H1 (cell line): ENCODE results near the gene CHD3. TPM values are rescaled to one million over a fixed set of nuclear protein-coding genes. Genes with fewer than 3 reads are reported as not detected.

Source experiments
- CTCF ChIA-PET: fragments of 300-600 bp; sonication (Branson Sonifier 250); formaldehyde crosslinking; loops from one replicate; lab custom pipeline; 2021; ENCODE audit not compliant: partially characterized antibody; lab: Charles Lee
- POLR2A ChIA-PET: fragments of 300-600 bp; sonication (Branson Sonifier 250); formaldehyde crosslinking; loops from one replicate; lab custom pipeline; 2021; ENCODE audit warnings: inconsistent platforms; ENCODE audit not compliant: partially characterized antibody; lab: Charles Lee
- DNase-seq, 2 experiments: peaks; one replicate each; pipeline versions ENCODE4 v3.0.0 to v3.0.0-alpha.2; 2010 to 2022; ENCODE audit warnings: low spot score in 2 of 2, low read depth in 1 of 2, mixed read lengths in 1 of 2
- FAIRE-seq: peaks from 2 replicates; lab custom pipeline; 2011; peaks lifted over from hg19 to GRCh38; lab: Jason Lieb, UNC
- H2AFZ ChIP-seq: 2 replicates; pipeline ENCODE4 v1.8.1; 2012; ENCODE audit warnings: low read length, inconsistent platforms
- H2AK5ac ChIP-seq: 2 replicates; pipeline ENCODE4 v1.6.1; 2013; ENCODE audit warnings: low read depth, low read length
- H2BK120ac ChIP-seq: replicated peaks from 2 replicates; pipeline ENCODE3; 2013; ENCODE audit warnings: low read depth, low read length, inconsistent platforms
- H2BK12ac ChIP-seq: 2 replicates; pipeline ENCODE4 v1.6.1; 2013; ENCODE audit warnings: low read depth, low read length
- H2BK15ac ChIP-seq: 2 replicates; pipeline ENCODE4 v1.6.1; 2013; ENCODE audit warnings: low read length
- H2BK20ac ChIP-seq: 2 replicates; pipeline ENCODE4 v1.6.1; 2013; ENCODE audit warnings: low read length
- H2BK5ac ChIP-seq: 2 replicates; pipeline ENCODE4 v1.6.1; 2013; ENCODE audit warnings: low read depth, low read length
- H3K14ac ChIP-seq: 2 replicates; pipeline ENCODE4 v1.6.1; 2013; ENCODE audit warnings: inconsistent platforms; ENCODE audit not compliant: insufficient read length
- H3K18ac ChIP-seq: 2 replicates; pipeline ENCODE4 v1.6.1; 2013; ENCODE audit warnings: low read length; ENCODE audit errors: extremely low read depth
- H3K23ac ChIP-seq: 2 replicates; pipeline ENCODE4 v1.6.1; 2013; ENCODE audit warnings: inconsistent platforms; ENCODE audit not compliant: insufficient read length
- H3K23me2 ChIP-seq: 2 replicates; pipeline ENCODE4 v1.6.1; 2013; ENCODE audit warnings: low read depth, low read length
- H3K27ac ChIP-seq: 2 replicates; pipeline ENCODE4 v1.6.1; 2011; ENCODE audit warnings: low read depth, low read length, inconsistent platforms
- H3K27me3 ChIP-seq, 4 experiments: replicated peaks in 1 of 4; 1 replicate in 1 of 4; 2 replicates in 3 of 4; pipeline versions ENCODE4 v1.6.1 to v1.8.1; 2011 to 2013; ENCODE audit warnings: low read length in 3 of 4, mild to moderate bottlenecking in 3 of 4, inconsistent platforms in 2 of 4, mixed read lengths in 2 of 4, moderate library complexity in 1 of 4; ENCODE audit not compliant: control insufficient read depth in 3 of 4, insufficient read depth in 3 of 4; ENCODE audit errors: extremely low read depth in 1 of 4
- H3K36me3 ChIP-seq, 4 experiments: 2 replicates each; pipeline versions ENCODE4 v1.6.1 to v1.8.1; 2011 to 2013; ENCODE audit warnings: mild to moderate bottlenecking in 4 of 4, low read length in 3 of 4, moderate library complexity in 2 of 4, control low read depth in 1 of 4, inconsistent platforms in 1 of 4; ENCODE audit not compliant: insufficient read depth in 4 of 4, control insufficient read depth in 2 of 4
- H3K4ac ChIP-seq: replicated peaks from 2 replicates; pipeline ENCODE3; 2013; ENCODE audit warnings: low read length, low read depth, mixed read lengths, inconsistent platforms; ENCODE audit not compliant: insufficient read length
- H3K4me1 ChIP-seq, 4 experiments: replicated peaks in 1 of 4; 1 replicate in 1 of 4; 2 replicates in 3 of 4; pipeline versions ENCODE4 v1.6.1 to v1.8.1; 2011 to 2013; ENCODE audit warnings: low read length in 3 of 4, inconsistent platforms in 2 of 4, mixed read lengths in 1 of 4; ENCODE audit not compliant: insufficient read depth in 4 of 4, control insufficient read depth in 3 of 4
- H3K4me2 ChIP-seq, 2 experiments: 2 replicates each; pipeline versions ENCODE4 v1.6.1 to v1.8.1; 2011 to 2013; ENCODE audit warnings: low read depth in 2 of 2, low read length in 2 of 2, control low read depth in 1 of 2, inconsistent platforms in 1 of 2, mild to moderate bottlenecking in 1 of 2; ENCODE audit not compliant: insufficient read depth in 1 of 2
- H3K4me3 ChIP-seq, 4 experiments: fragments of 200-600, 300-600 bp in 1 of 4; sonication (generic), shearing (Covaris generic), sonication (Bioruptor Twin) in 1 of 4; 2 replicates each; pipeline versions ENCODE4 v1.5.1 to v1.8.1; 2011 to 2016; ENCODE audit warnings: low read length in 4 of 4, low read depth in 3 of 4, control low read depth in 2 of 4, inconsistent platforms in 2 of 4, mild to moderate bottlenecking in 2 of 4, mixed read lengths in 1 of 4, moderate library complexity in 1 of 4; ENCODE audit not compliant: insufficient read depth in 2 of 4; ENCODE audit errors: extremely low read depth in 1 of 4
- H3K56ac ChIP-seq: replicated peaks from 2 replicates; pipeline ENCODE3; 2013; ENCODE audit warnings: low read depth, mild to moderate bottlenecking, mixed read lengths, low read length, inconsistent platforms; ENCODE audit not compliant: insufficient read length
- H3K79me1 ChIP-seq: 2 replicates; pipeline ENCODE4 v1.6.1; 2013; ENCODE audit warnings: low read depth, low read length, control low read depth
- H3K79me2 ChIP-seq, 2 experiments: 2 replicates each; pipeline versions ENCODE4 v1.6.1 to v1.8.1; 2012 to 2013; ENCODE audit warnings: low read length in 2 of 2, mild to moderate bottlenecking in 2 of 2, inconsistent platforms in 1 of 2; ENCODE audit not compliant: insufficient read depth in 2 of 2, control insufficient read depth in 1 of 2
- H3K9ac ChIP-seq, 4 experiments: replicated peaks in 1 of 4; 1 replicate in 1 of 4; 2 replicates in 3 of 4; pipeline versions ENCODE4 v1.6.1 to v1.8.1; 2011 to 2013; ENCODE audit warnings: low read depth in 3 of 4, low read length in 3 of 4, control low read depth in 2 of 4, mild to moderate bottlenecking in 2 of 4, moderate library complexity in 2 of 4, inconsistent platforms in 1 of 4; ENCODE audit errors: extremely low read depth in 1 of 4
- H3K9me3 ChIP-seq, 2 experiments: 2 replicates each; pipeline versions ENCODE4 v1.6.1 to v1.8.1; 2012 to 2013; ENCODE audit warnings: mild to moderate bottlenecking in 2 of 2, moderate library complexity in 2 of 2, control low read depth in 1 of 2, inconsistent platforms in 1 of 2, low read depth in 1 of 2, low read length in 1 of 2, mixed read lengths in 1 of 2; ENCODE audit not compliant: insufficient read depth in 2 of 2
- H4K20me1 ChIP-seq, 2 experiments: replicated peaks in 1 of 2; 2 replicates each; pipeline versions ENCODE3 to v1.8.1; 2011 to 2013; ENCODE audit warnings: inconsistent platforms in 2 of 2, low read length in 2 of 2, mild to moderate bottlenecking in 1 of 2; ENCODE audit not compliant: insufficient read depth in 2 of 2, control insufficient read depth in 1 of 2
- H4K5ac ChIP-seq: 2 replicates; pipeline ENCODE4 v1.6.1; 2013; ENCODE audit warnings: low read length, low read depth, mixed read lengths, inconsistent platforms; ENCODE audit not compliant: insufficient read length
- H4K8ac ChIP-seq: 2 replicates; pipeline ENCODE4 v1.8.0; 2013; ENCODE audit warnings: mild to moderate bottlenecking, moderate library complexity, low read length, inconsistent platforms; ENCODE audit not compliant: insufficient read depth; ENCODE audit errors: extremely low read depth
- H4K91ac ChIP-seq: replicated peaks from 2 replicates; pipeline ENCODE3; 2013; ENCODE audit warnings: low read length, mixed read lengths, inconsistent platforms; ENCODE audit not compliant: insufficient read length
- ASH2L ChIP-seq: fragments of 200-600, 300-600 bp; sonication (generic); IDR thresholded peaks from one replicate; pipeline ENCODE4 v1.7.1; 2017; ENCODE audit warnings: low read length
- CHD1 ChIP-seq: IDR thresholded peaks from 2 replicates; pipeline ENCODE4 v1.6.1; 2012; ENCODE audit warnings: low read depth, low read length, improper control_type of control experiment
- CHD2 ChIP-seq: IDR thresholded peaks from 2 replicates; pipeline ENCODE4 v1.6.1; 2012; ENCODE audit warnings: low read length, improper control_type of control experiment
- EP300 ChIP-seq, 2 experiments: IDR thresholded peaks; 1 replicate in 1 of 2; 2 replicates in 1 of 2; pipeline ENCODE4 v1.6.1; 2011 to 2012; ENCODE audit warnings: low read depth in 2 of 2, low read length in 2 of 2, mild to moderate bottlenecking in 2 of 2, borderline replicate concordance in 1 of 2, inconsistent platforms in 1 of 2, moderate library complexity in 1 of 2
- FOSL1 ChIP-seq: IDR thresholded peaks from 2 replicates; pipeline ENCODE4 v1.6.1; 2011; ENCODE audit warnings: mild to moderate bottlenecking, low read depth, low read length, moderate library complexity; ENCODE audit not compliant: insufficient read depth
- JUN ChIP-seq: IDR thresholded peaks from 2 replicates; pipeline ENCODE4 v1.6.1; 2011; ENCODE audit warnings: low read depth, mild to moderate bottlenecking, improper control_type of control experiment, low read length
- KDM1A ChIP-seq: fragments of 200-600, 300-600 bp; sonication (generic); IDR thresholded peaks from 2 replicates; pipeline ENCODE4 v1.7.1; 2016; ENCODE audit warnings: mild to moderate bottlenecking, low read length, borderline replicate concordance
- MAFK ChIP-seq: IDR thresholded peaks from 2 replicates; pipeline ENCODE4 v1.6.1; 2012; ENCODE audit warnings: low read depth, mild to moderate bottlenecking, improper control_type of control experiment, low read length
- SIX5 ChIP-seq: IDR thresholded peaks from 2 replicates; pipeline ENCODE4 v1.6.1; 2011; ENCODE audit warnings: mild to moderate bottlenecking, low read depth, low read length
- TBP ChIP-seq: IDR thresholded peaks from 2 replicates; pipeline ENCODE4 v1.6.1; 2011; ENCODE audit warnings: low read depth, low read length, improper control_type of control experiment
- WGBS, 2 experiments: shearing (Covaris generic) in 1 of 2; methylation state at CpG; one replicate each; pipeline versions ENCODE4 v1.1.6 to v1.1.7; 2013 to 2015; ENCODE audit warnings: low lambda C conversion rate in 2 of 2, mixed read lengths in 2 of 2, inconsistent platforms in 1 of 2, low coverage in 1 of 2, missing lambda C conversion rate in 1 of 2; ENCODE audit not compliant: insufficient replicate concordance in 2 of 2, insufficient coverage in 1 of 2, insufficient read length in 1 of 2; ENCODE audit errors: extremely low coverage in 1 of 2, missing lambda C conversion rate in 1 of 2; 5-methylcytosine and 5-hydroxymethylcytosine counted together
- long read RNA-seq, 2 experiments: library from RNA in 1 of 2; library from capped mRNA in 1 of 2; stranded (forward); transcript quantifications; one replicate each; pipeline ENCODE4 v2.0.0, GENCODE V29; 2021; ENCODE audit warnings: inconsistent platforms in 1 of 2
- polyA minus RNA-seq, 3 experiments: library from RNA; depleted of rRNA, polyadenylated mRNA; stranded (reverse); fragments of >200 nt; gene quantifications; 1 replicate in 2 of 3; 2 replicates in 1 of 3; pipeline ENCODE4 v1.2.3, GENCODE V29; 2011
- polyA plus RNA-seq, 7 experiments: library from polyadenylated mRNA; depleted of rRNA in 3 of 7; stranded (reverse) in 5 of 7; unstranded in 2 of 7; fragments of >200 nt in 5 of 7; fragments of 200-250 nt in 2 of 7; gene quantifications; 1 replicate in 5 of 7; 2 replicates in 1 of 7; 4 replicates in 1 of 7; pipeline versions ENCODE4 v1.2.1 to v1.2.3, GENCODE V29; 2011 to 2013; ENCODE audit warnings: missing spikeins in 2 of 7, mixed read lengths in 2 of 7
- total RNA-seq: library from RNA; stranded (reverse); fragmentation: NEBNext Ultra II Directional; extraction: Animal tissue kit (Norgen Biotek cat#: 25700); gene quantifications from 2 replicates; pipeline ENCODE4 v1.2.1, GENCODE V29; 2021

The CHD3 gene
- total RNA-seq, result 12.9 and 14.2 TPM in 2 replicates
- polyA plus RNA-seq (2011; rRNA removed), result 12.3 and 18.3 TPM in 2 replicates
- polyA plus RNA-seq (2011; cell fraction: cytosol; rRNA removed), result 12.4 TPM
- polyA plus RNA-seq (2011; cell fraction: nucleus; rRNA removed), result 45.8 TPM
- 20.4 to 31.7 TPM (median 27.8 TPM) in 4 replicates for polyA plus RNA-seq (2012, experiment 1 of 2)
- polyA plus RNA-seq (2012, experiment 2 of 2), result 4.9 TPM
- polyA plus RNA-seq (2013, experiment 1 of 2), result 12.0 TPM
- 11.8 TPM for polyA plus RNA-seq (2013, experiment 2 of 2)
- 17.4 and 27.2 TPM in 2 replicates for polyA minus RNA-seq (2011; rRNA and poly(A)+ RNA removed)
- 16.4 TPM for polyA minus RNA-seq (2011; cell fraction: cytosol; rRNA and poly(A)+ RNA removed)
- polyA minus RNA-seq (2011; cell fraction: nucleus; rRNA and poly(A)+ RNA removed), result 16.2 TPM
- long read RNA-seq, experiment 1, partial matches to known transcripts, result 3 of 9 reads
- long read RNA-seq, experiment 1, other reads (novel, unspliced or antisense), result 6 of 9 reads
- long read RNA-seq, experiment 2, result 0 reads

DNA sequence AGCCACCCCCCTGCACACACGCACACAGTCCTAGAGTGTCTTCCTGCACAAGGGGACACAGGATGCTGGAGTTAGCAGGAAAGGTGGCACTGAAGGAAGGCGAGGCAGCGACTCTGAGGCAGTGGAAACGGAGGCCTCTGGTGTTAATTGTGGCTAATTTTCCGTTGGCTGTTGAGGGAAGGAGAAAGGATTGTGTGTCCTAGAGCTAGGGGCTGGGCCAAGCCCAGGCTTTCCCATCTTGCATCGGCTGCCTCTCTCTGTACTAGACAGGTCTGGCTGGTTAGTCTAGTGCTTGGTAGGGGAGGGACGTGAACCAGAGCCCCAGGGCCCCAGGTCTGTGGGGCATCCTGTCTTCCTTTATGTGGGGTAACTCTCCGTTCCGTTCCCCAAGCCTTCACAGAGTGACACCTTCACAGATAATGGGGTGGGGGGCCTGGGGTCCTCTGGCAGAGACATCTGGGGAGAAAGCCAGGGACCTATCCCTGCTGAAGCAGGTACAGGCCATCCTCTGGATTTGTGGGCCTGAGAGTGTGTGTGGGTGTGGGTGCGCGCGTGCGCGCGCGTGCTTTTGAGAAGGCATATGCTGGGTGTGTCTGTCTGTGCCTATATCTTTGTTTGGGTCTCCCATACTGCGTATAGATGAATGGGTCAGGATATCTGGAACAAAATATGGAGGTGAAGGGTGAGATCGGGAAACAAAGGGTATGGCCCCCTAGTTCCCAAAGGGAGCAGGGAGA, at the start of gene CHD3:
Gene CHD3, plus strand, starts transcription at position 606 of the 737 bp plus-strand sequence. CDS start 212 bp downstream, outside the sequence.
- H3K4me2 ChIP-seq, result peak within 1 kb of the TSS; percentile 82 to 100
- no peaks in the 10 kb centered on the region for H3K79me1 ChIP-seq
- H4K20me1 ChIP-seq, result no peaks in the 10 kb centered on the region
- DNase-seq, result no peak
- POLR2A ChIA-PET, result no interaction called here
- no peak within 1 kb of the TSS for H2BK120ac ChIP-seq
- peak within 1 kb of the TSS; percentile 87 for H2AFZ ChIP-seq
- FAIRE-seq, result no peak
- WGBS, 2 experiments, result 76% methylated on average over 18 of the region's 18 CpGs; no CpG with 5 or more reads in 1 of the 2 experiments
- CTCF ChIA-PET, result interaction anchor here (0.5 to 1.2 kb wide), 4 partner anchors 12 to 237 kb away, joined by 3 to 5 read pairs (median 3); no protein-coding TSS in a partner anchor
- no peak within 1 kb of the TSS for H3K14ac ChIP-seq
- H3K27me3 ChIP-seq, result peaks cover 0 to 10% (median 3%) of the 10 kb centered on the region in 4 experiments; a peak in 3 of 7 replicates
- no peaks in the 10 kb centered on the region for H3K79me2 ChIP-seq
- H3K4me3 ChIP-seq, result peak within 1 kb of the TSS; percentile 37 to 83 (median 51)
- H2BK20ac ChIP-seq, result peak within 1 kb of the TSS; percentile 48; the same call in 1 of the 2 replicates
- peak within 1 kb of the TSS; percentile 95; the same call in 1 of the 2 replicates for H2BK5ac ChIP-seq
- no peak within 1 kb of the TSS for H3K4ac ChIP-seq
- peaks cover 24% of the 10 kb centered on the region for H3K23me2 ChIP-seq
- peak within 1 kb of the TSS in 3 of 4 experiments; percentile 35 to 42 (median 35); a peak in 6 of 7 replicates for H3K9ac ChIP-seq
- H3K18ac ChIP-seq, result peak within 1 kb of the TSS; percentile 63
- H3K4me1 ChIP-seq, result peaks cover 9 to 30% (median 17%) of the 10 kb centered on the region in 4 experiments
- peak within 1 kb of the TSS; percentile 45 for H4K91ac ChIP-seq
- peak within 1 kb of the TSS; percentile 94; the same call in 1 of the 2 replicates for H2BK12ac ChIP-seq
- H4K5ac ChIP-seq, result peak within 1 kb of the TSS; percentile 51
- no peak within 1 kb of the TSS for H3K27ac ChIP-seq
- peak within 1 kb of the TSS; percentile 53; the same call in 1 of the 2 replicates for H2BK15ac ChIP-seq
- no peak within 1 kb of the TSS for H3K56ac ChIP-seq
- no peaks in the 10 kb centered on the region for H3K9me3 ChIP-seq
- peaks cover 0 to 4% (median 0%) of the 10 kb centered on the region in 4 experiments; a peak in 1 of 8 replicates for H3K36me3 ChIP-seq
- H3K23ac ChIP-seq, result no peak within 1 kb of the TSS
- no peak within 1 kb of the TSS; the same call in 1 of the 2 replicates for H2AK5ac ChIP-seq
- no peak within 1 kb of the TSS; the same call in 1 of the 2 replicates for H4K8ac ChIP-seq
- TF ChIP-seq FOSL1 (no peak), JUN (no peak), SIX5 (no peak), EP300 (IDR thresholded peaks at IDR 0.05; ENCODE audit: borderline replicate concordance in 1 of 2, low read depth in 2 of 2, low read length in 2 of 2) (no peak), ASH2L (no peak), CHD1 (no peak), TBP (no peak), MAFK (no peak), CHD2 (no peak), KDM1A (no peak)
